ENCODE measurements around the gene AATF.

GRCh38 chr17:36977568-36977967, 28.8 kb downstream of the AATF start:
- TF ChIP-seq CTCF (IDR thresholded peaks at IDR 0.05; ENCODE audit: insufficient read depth, low read length), result no peak
- TF ChIP-seq POLR2AphosphoS5 (IDR thresholded peaks at IDR 0.05; ENCODE audit: low read depth), result no peak
- TF ChIP-seq, protein P1, sequence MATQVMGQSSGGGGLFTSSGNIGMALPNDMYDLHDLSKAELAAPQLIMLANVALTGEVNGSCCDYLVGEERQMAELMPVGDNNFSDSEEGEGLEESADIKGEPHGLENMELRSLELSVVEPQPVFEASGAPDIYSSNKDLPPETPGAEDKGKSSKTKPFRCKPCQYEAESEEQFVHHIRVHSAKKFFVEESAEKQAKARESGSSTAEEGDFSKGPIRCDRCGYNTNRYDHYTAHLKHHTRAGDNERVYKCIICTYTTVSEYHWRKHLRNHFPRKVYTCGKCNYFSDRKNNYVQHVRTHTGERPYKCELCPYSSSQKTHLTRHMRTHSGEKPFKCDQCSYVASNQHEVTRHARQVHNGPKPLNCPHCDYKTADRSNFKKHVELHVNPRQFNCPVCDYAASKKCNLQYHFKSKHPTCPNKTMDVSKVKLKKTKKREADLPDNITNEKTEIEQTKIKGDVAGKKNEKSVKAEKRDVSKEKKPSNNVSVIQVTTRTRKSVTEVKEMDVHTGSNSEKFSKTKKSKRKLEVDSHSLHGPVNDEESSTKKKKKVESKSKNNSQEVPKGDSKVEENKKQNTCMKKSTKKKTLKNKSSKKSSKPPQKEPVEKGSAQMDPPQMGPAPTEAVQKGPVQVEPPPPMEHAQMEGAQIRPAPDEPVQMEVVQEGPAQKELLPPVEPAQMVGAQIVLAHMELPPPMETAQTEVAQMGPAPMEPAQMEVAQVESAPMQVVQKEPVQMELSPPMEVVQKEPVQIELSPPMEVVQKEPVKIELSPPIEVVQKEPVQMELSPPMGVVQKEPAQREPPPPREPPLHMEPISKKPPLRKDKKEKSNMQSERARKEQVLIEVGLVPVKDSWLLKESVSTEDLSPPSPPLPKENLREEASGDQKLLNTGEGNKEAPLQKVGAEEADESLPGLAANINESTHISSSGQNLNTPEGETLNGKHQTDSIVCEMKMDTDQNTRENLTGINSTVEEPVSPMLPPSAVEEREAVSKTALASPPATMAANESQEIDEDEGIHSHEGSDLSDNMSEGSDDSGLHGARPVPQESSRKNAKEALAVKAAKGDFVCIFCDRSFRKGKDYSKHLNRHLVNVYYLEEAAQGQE (IDR thresholded peaks at IDR 0.05; ENCODE audit: insufficient replicate concordance, low read depth), result no peak

Measured in HL-60 (cell line).